HG03135 (cell line): ENCODE results near the gene PIF1.

Source experiments
- ATAC-seq: cut with Tn5 transposase; IDR thresholded peaks from one replicate; pipeline ENCODE4 v1.9.1; 2021; ENCODE audit warnings: mild to moderate bottlenecking, moderate library complexity; ENCODE audit not compliant: unreplicated experiment

Gene PIF1

DNA sequence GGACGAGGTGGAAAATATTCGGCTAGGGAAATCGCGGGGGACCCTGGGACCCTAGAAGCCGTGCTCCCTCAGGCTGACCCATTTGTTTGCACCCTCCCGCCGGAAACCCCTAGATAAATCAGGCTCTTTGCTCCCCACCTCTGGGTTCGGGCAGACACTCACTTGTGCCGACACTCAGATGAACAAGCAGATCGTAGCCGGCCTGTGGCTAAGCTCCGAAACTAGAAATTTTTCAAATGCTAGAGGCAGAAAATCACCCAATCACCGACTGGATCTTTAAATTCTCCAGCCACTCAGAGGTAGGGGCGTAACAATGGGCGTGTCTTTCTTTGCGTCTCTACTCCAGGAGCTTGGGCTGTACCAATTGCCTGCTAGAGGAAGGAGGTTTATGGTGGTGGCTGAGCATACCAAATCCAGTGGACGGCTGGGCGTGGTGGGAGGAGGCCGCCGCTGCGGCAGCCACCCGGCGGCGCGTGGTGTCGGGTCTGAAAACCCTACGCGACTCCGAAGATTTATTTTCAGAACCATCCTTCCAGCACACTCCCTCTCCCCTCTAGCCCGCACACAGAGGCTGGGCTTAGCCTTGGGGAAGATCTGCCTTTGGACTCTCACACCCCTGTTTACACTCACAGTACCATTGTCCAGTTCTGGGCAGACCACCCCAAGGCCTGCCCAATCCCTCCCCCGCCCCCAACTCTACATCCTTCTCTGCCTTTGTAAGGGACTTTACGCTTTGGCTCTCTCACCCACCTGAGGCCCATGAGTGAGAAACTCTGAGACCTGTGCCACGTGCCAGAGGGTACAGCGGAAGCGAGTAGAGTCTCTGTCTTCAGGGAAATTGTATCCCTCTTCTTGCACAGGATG lies at the start of gene PIF1:
PIF1 (minus strand) TSS at position 217 of the 864 bp plus-strand sequence. CDS start 1,312 bp downstream, outside the sequence.
- ATAC-seq = peak; percentile 83

DNA sequence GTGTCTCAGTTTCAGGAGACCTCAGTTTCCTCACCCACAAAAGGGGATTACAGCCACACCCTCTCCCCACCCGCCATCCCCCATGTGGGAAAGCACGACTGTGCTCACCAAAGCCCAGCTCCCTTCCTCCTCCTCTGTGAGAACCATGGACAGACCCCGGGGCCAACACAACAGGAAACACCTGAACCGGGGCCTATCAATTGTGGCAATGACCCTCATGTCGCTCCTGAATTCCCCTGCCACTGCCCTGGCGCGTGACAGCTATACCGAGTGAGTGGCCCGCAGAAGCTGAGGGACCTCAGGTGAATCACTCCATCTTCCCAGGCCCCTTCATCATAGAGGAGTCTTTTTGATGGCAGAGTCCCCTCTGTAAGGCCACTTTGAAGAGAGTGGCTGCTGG lies 44.9 kb upstream of the PIF1 start:
- ATAC-seq = no peak

DNA sequence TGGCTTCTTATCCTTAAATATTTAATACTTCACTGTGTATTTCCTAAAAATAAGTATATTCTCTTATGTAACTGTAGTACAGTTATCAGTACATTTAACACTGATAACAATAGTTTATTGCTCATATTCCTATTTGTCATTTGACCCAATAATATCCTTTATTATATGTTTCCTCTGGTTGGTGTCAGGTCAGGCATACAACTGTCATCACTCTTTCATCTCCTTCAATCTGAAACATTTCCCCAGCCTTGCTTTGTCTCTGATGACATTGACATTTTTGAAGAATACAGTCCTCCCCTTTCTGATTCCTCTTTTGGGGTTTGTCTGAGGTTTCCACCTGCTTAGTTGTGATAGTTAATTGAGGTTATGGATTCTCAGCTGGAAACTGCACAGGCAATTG lies 44.1 kb upstream of the PIF1 start:
- ATAC-seq = no peak

GRCh38 chr15:64865998-64866520 lies 40.6 kb upstream of the PIF1 start:
- no peak for ATAC-seq

- no peak for ATAC-seq
Measured at GRCh38 chr15:64865126-64865997, 39.9 kb upstream of the PIF1 start.

DNA sequence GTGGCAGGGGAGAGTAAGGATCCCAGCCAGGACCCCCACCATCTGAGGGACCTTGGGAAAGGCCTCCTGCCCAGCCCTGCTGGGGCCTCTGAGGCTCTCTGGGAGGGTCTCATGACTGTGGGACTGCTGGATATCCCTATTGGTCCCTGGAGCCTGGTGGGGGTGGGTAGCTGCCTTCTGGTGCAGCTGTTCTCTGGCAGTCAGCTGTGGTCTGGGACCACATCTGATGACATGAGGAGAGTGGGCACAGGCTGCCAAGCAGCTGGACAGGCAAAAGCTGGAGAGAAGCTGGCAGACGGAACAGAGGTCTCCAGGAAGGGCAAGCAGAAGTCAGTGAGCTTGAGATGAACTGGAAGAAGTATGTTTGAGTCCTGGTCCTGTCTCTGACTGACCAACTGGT lies 38.6 kb upstream of the PIF1 start:
- ATAC-seq = no peak

GRCh38 chr15:64862408-64862807 lies 37.0 kb upstream of the PIF1 start:
- ATAC-seq = no peak

GRCh38 chr15:64861960-64862359 lies 36.5 kb upstream of the PIF1 start:
- ATAC-seq = no peak

DNA sequence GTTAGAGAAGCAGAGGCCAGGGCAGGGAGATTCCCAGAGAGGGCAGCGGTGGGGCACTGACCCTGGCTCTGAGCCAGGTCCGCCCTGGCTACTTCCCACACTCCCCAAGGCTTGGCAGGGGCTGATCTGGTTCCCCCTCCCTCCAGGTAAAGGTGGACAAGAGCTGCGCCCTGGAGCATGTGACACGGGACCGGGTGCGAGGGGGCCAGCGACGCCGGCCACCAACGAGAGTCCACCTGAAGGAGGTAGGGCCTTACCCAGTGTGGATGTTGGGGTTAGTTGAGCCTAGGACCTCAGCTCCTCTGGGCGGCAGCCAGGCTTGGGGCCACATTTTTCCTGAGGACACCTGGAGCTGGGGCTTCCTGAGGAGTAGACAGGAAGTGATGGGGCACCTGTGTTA lies 35.9 kb upstream of the PIF1 start:
- ATAC-seq = no peak

DNA sequence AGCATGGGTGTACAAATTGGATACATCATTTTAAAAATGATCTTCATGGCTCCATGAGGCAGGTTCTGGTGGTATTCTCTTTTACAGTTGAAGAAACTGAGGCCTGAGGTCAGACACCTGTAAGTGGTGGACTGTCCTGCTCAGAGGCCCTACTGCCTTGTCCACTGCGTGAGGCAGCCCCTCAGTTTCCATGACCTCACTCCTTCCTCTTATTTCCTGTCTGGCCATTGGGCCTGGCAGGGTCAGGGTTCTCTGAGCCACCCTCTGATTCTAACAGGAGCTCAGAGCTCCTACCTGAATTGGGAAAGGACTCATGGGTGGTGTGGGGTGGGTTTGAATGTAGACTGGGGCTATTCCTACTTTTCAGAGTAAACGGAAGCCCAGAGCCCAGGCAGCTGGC lies 33.8 kb upstream of the PIF1 start:
- no peak for ATAC-seq

- ATAC-seq = no peak
Measured at GRCh38 chr15:64858021-64858575, 32.7 kb upstream of the PIF1 start.

- no peak for ATAC-seq
Measured at GRCh38 chr15:64857421-64857820, 32.0 kb upstream of the PIF1 start.

GRCh38 chr15:64856429-64857145 lies 31.1 kb upstream of the PIF1 start:
- ATAC-seq = no peak

DNA sequence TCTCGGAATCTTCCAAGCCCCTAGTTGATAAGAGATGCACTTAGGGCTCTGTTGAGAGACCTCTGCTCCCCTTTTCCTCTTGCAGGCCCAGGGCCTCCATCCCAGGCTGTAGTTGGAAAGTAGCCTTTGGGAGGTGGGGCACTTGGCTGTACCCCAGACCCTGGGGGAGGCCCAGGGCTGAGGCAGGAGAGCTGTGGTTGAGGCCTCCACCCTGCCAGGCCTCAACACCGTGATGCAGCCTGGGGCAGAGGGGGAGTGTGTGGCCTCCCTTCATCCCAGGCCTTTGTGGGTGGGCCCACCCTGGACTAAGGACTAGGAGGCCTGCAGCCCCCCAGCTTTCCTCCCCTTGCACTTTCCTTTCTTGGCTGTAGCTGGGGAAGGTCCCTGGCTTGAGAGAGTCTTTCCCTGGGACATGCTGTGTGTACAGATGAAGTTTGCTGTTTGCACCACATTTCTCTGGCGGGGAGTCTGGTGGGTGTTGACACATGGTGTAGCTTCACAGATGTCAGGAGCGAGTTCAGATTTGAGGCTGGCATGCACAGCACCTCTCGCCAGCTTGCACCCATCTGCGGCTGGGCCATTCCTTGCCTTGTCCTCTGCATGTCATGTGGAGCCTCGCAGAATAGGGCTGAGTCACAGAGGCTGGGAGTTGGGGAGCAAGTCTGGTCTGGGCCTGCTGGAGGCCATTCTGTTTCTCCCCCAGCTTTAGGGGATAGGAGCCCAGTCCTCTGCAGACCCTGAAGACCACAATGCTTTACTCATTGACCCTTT lies 29.9 kb upstream of the PIF1 start:
- no peak for ATAC-seq

GRCh38 chr15:64854526-64854925 lies 29.1 kb upstream of the PIF1 start:
- ATAC-seq = no peak

- ATAC-seq = no peak
Measured at GRCh38 chr15:64854041-64854440, 28.6 kb upstream of the PIF1 start.

GRCh38 chr15:64851503-64851840 lies 26.0 kb upstream of the PIF1 start:
- ATAC-seq = no peak

DNA sequence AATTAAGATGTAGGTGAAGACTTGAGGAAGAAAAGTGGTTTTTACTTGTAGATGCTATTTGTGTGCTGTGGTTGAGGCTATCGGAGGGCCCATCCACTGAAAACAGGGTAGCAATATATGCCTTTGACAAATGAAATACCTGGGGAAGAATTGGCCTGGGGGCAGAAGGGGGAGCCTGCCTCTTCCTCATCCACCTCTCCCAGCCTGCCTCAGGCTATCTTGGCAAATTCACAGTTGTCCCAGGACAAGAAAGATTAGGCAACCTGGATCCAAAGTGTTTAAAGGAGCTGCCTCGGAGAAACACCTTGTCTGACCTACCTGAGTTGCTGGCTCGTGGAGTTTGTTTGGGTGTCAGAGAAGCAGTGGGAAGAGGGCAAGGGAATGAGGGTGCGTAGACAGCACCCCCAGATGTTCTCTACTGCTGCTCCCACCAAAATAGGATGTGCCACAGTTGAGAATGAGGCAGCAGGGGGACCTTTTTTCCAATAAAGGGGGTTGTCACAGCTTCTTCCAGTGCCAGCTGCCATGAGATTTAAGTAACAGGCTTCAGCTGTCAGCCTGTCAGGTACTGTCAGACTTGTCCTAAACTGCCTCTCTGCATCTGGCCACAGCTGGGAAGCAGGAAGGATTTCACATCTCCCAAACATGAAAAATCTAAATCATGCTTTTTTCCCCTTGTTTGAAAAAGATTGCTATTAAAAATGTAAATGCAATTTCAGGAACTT lies 25.5 kb upstream of the PIF1 start:
- no peak for ATAC-seq
